NT2/D1 (cell line): ENCODE data around the gene CNTNAP1.

ENCODE experiments used
- YY1 ChIP-seq: IDR thresholded peaks from 2 replicates; pipeline ENCODE4 v1.6.1; 2011; ENCODE audit not compliant: insufficient read length, insufficient read depth
- ZNF274 ChIP-seq: IDR thresholded peaks from 2 replicates; pipeline ENCODE4 v1.6.1; 2011; ENCODE audit warnings: mild to moderate bottlenecking, low read depth, low read length

DNA sequence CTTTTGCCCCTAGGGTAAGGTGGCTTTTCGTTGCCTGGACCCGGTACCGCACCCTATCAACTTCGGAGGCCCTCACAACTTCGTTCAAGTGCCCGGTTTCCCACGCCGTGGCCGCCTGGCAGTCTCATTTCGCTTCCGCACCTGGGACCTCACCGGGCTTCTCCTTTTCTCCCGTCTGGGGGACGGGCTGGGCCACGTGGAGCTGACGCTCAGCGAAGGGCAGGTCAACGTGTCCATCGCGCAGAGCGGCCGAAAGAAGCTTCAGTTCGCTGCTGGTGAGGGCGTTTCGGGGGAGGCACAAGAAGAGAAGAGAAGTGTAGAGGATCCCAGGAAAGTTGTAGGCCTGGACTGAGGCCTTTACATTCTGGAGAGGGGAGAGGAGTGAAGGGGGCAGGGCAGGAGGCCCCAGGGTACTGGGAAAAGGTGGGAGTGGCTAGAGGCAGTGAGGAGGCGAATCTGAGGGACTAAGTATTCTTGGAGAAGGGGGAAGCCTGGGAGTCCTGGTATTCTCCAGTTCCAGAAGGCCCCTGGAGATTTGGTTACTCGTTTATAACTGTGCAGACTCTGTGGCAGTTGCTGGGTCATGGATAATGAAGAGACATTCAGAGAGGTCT, 5.5 kb downstream of the CNTNAP1 start:
- TF ChIP-seq ZNF274 = no peak
- TF ChIP-seq YY1 = no peak
